ENCODE data around the gene FOXC1.

FOXC1 gene

DNA sequence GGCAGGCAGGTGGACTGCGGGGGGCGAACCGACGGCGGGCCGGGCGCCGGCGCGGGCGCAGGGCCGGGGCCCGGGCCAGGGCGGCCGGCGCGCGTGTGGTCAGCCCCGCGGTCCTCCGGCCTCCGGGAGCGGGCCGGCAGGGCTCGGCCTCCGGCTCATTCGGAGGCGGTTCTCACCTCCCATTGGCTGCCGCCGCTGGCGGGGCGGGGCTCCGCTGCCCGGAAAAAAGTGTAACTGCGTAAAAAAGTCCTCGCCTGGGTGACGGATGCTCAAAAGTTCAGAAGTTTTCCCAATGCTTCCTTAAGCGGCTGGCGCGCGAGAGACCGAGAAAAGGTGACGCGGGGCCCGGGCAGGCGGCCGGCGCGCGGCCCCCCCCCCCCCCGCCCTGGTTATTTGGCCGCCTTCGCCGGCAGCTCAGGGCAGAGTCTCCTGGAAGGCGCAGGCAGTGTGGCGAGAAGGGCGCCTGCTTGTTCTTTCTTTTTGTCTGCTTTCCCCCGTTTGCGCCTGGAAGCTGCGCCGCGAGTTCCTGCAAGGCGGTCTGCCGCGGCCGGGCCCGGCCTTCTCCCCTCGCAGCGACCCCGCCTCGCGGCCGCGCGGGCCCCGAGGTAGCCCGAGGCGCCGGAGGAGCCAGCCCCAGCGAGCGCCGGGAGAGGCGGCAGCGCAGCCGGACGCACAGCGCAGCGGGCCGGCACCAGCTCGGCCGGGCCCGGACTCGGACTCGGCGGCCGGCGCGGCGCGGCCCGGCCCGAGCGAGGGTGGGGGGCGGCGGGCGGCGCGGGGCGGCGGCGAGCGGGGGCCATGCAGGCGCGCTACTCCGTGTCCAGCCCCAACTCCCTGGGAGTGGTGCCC lies at the start of gene FOXC1:
Gene FOXC1, plus strand, starts transcription at position 268 of the 849 bp plus-strand sequence. Its CDS starts 531 bp downstream, at position 799.
- Mint-ChIP-seq H3K27ac (peak within 1 kb of the TSS; percentile 6), H3K36me3 (no peaks in the 10 kb centered on the region), H3K27me3 (peaks cover 47% of the 10 kb centered on the region), H3K4me1 (peaks cover 56% of the 10 kb centered on the region), H3K4me3 (peak within 1 kb of the TSS; percentile 81), H3K9me3 (no peaks in the 10 kb centered on the region)

DNA sequence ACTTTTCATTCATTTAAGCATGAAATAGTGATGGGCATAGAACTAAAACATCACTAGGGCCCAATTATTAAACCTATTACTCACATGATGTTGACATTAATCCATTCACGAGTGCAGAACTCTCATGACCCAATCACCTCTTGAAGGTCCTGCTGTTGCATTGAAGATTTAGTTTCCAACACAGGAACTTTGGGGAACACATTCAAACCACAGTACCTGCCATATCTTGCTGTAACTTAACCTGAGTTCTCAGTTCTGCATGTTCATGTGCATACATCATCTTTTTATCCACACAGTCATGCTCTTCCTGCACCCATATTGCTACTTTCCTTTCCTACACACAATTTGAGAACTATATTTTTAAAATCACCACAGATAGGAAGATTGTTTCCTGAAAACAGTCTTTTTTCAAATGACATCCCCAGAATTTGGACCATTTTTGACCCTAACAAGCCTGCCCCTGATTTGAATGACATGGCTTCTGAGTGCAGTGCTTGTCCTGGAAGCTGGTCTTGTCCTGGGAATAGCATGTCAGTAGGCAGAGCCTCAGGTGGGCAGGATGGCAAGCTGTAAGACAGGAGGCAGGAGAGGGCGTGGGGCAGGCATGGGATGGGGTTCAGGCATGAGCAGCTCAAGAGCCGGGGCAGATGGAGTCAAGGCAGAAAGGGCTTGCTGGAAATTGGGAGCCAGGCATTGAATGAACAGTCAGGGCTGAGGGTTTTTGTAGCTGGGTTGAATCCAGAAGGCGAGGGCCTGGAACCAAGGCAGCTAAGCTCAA lies 49.2 kb upstream of the FOXC1 start:
- Mint-ChIP-seq H3K9me3 (peaks cover 6% of the 10 kb centered on the region), H3K36me3 (no peaks in the 10 kb centered on the region), H3K4me3 (no peak overlapping the region), H3K27ac (no peak overlapping the region), H3K4me1 (no peaks in the 10 kb centered on the region), H3K27me3 (peaks cover 6% of the 10 kb centered on the region)

DNA sequence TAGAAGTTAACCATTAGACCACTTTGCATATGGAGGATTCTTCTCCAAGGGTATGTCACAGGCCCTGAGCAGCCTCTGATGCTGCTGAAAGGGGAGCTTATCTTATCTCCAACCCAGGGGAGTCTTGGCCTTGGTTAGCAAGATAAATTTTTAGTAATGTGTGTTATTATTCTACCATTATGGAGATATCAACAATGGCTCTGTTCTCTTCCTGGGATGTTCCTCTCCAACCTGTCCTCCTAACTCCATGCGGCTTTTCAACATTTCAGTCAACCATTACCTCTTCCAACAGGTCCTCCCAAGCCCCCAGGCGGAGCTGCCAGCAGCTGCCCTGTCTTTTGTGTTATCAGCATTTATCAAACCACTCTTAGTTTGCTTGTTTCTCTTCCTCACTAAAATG lies 48.4 kb upstream of the FOXC1 start:
- no peaks in the 10 kb centered on the region for H3K4me1 Mint-ChIP-seq
- no peak overlapping the region for H3K27ac Mint-ChIP-seq
- peaks cover 6% of the 10 kb centered on the region for H3K9me3 Mint-ChIP-seq
- no peaks in the 10 kb centered on the region for H3K36me3 Mint-ChIP-seq
- H3K27me3 Mint-ChIP-seq = peaks cover 3% of the 10 kb centered on the region
- H3K4me3 Mint-ChIP-seq = no peak overlapping the region

DNA sequence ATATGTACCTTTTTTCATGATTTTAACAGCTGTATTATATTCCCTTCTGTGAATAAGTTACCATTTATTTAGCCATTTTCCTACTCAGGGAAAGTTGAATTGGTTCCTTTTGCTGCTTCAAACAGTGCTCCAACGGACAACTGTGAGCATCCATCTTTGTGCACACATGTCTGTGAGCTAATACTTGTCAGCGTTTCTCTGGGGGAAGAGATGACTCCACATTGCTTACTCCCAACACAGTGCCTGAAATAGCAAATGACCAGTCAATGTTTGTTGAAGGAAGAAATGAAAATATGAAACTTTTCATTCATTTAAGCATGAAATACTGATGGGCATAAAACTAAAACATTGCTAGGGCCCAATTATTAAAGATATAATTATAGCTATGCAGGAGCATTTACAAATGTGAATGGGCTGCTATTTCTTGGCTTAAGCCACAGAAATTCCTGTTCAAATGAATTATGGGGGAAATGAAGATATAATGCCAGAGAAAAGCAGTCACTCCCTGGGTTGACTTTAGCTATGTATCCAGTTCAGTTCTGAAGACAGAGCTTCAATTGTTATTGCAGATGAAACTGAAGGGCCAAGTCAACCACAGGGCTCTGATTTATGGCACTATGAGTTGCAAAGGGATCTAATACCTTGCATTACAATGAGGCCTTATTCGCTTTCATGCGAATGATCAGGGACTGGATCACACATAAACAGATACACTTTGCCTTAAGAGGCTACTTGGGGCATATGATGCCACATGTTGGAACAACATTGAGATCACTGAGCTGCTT lies 47.4 kb upstream of the FOXC1 start:
- Mint-ChIP-seq H3K4me3 (no peak overlapping the region), H3K4me1 (no peaks in the 10 kb centered on the region), H3K9me3 (peaks cover 6% of the 10 kb centered on the region), H3K36me3 (no peaks in the 10 kb centered on the region), H3K27me3 (peaks cover 1% of the 10 kb centered on the region), H3K27ac (no peak overlapping the region)

DNA sequence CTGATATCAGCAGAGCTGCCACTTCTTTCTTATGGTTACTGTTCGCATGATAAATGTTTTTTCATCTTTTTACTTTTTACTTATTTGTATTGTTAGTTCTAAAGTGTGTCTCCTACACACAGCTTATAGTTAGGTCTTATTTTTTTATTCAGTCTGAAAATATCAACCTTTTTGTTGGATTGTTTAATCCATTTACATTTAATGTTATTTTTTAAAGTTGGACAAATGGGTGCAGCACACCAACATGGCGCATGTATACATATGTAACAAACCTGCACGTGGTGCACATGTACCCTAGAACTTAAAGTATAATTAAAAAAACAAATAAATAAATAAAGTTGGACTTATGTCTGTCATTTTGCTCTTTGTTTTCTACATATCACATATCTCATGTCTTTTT lies 40.3 kb upstream of the FOXC1 start:
- H3K27me3 Mint-ChIP-seq = peaks cover 2% of the 10 kb centered on the region
- no peaks in the 10 kb centered on the region for H3K4me1 Mint-ChIP-seq
- no peak overlapping the region for H3K27ac Mint-ChIP-seq
- no peak overlapping the region for H3K4me3 Mint-ChIP-seq
- peaks cover 7% of the 10 kb centered on the region for H3K36me3 Mint-ChIP-seq
- H3K9me3 Mint-ChIP-seq = peaks cover 33% of the 10 kb centered on the region

DNA sequence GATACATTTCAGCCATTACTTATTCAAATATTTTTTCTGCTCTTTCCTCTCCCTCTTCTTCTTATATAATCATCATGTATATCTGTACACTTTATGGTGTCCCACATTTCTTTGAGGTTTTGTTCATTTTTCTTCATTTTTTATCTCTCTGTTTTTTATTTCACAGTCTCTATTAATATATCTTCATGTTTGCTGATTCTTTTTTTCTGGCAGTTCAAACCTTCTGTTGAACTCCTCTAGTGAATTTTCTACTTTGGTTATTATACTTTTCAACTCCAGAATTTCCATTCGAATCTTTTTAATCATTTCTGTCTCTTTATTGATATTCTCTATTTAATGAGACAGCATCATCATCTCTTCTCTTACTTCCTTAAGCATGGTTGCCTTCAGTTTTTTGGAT lies 38.9 kb upstream of the FOXC1 start:
- Mint-ChIP-seq H3K9me3 (peaks cover 27% of the 10 kb centered on the region), H3K36me3 (peaks cover 7% of the 10 kb centered on the region), H3K4me1 (no peaks in the 10 kb centered on the region), H3K27me3 (peaks cover 2% of the 10 kb centered on the region), H3K27ac (no peak overlapping the region), H3K4me3 (no peak overlapping the region)

DNA sequence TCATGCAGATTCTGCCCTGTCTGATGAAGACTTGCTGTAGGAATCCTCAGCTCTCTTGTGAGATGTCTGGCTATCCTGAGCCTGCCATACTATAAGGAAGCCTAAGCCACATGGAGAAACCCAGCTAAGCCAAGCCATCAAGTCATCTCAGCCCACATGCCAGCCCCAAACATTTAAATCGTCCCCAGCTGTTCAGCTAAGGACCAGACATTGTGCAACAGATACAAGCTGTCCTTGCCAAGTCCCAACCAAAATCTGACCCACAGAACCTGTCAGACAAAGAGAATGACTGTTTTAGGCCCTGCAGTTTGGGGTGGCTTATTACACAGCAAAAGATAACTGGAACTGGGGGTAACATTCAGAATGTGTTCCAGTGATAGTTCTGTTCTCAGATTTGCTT lies 36.8 kb upstream of the FOXC1 start:
- H3K4me1 Mint-ChIP-seq = no peaks in the 10 kb centered on the region

DNA sequence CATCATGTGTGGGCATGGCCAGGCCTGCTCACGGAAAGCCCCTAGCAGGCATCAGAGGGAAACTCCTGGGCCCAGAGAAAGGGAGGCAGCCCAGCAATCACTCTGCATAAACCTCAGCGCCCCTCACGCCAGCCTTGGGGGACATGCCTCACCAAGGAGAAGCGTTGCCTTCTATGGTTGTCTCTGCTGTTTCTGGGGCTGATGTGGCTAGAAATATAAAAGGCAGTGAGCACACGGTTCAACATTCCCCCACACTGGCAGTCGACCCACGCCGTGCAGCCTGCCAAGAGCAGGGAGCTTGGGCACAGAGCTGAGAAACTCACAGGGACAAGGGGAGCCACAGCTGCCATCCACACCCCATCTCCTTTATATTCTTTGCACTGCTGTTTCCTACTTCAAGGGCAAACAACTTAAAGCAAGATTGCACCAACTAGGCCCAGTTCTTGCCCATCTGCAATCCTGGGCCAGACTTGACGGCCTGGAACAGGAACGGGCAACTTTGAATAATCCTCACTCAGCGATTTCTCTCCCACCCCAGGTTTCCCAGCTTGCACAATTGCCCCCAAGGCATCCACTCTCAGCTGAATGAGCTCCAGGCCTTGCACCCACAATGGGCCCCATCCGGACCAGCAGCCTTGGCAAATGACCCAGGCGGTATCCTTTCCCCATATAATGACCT lies 35.5 kb upstream of the FOXC1 start:
- no peak overlapping the region for H3K27ac Mint-ChIP-seq
- peaks cover 7% of the 10 kb centered on the region for H3K36me3 Mint-ChIP-seq
- no peak overlapping the region for H3K4me3 Mint-ChIP-seq
- no peaks in the 10 kb centered on the region for H3K4me1 Mint-ChIP-seq
- peaks cover 2% of the 10 kb centered on the region for H3K27me3 Mint-ChIP-seq
- H3K9me3 Mint-ChIP-seq = peaks cover 21% of the 10 kb centered on the region

More for the DNA sequence above, 36.8 kb upstream of the FOXC1 start:
- Mint-ChIP-seq H3K4me3 (no peak overlapping the region), H3K36me3 (peaks cover 7% of the 10 kb centered on the region), H3K27ac (no peak overlapping the region), H3K9me3 (peaks cover 27% of the 10 kb centered on the region), H3K27me3 (peaks cover 2% of the 10 kb centered on the region)

DNA sequence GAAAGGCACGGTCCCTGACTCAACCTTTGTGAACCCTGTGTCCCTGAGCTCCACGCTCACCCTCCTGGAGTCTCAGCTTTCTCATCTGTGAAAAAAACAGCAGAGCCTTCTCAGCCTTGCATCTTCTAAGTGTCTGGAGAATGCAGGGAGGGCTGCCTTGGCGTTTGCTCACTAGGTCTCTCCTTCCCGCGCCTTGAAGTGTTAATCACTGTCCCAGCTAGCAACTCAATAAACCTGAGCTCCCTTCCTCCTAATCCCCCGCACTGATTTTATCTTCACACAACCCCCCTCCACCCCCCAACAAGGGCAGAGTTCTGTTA lies 34.9 kb upstream of the FOXC1 start:
- no peak overlapping the region for H3K4me3 Mint-ChIP-seq
- H3K9me3 Mint-ChIP-seq = peaks cover 20% of the 10 kb centered on the region
- no peaks in the 10 kb centered on the region for H3K4me1 Mint-ChIP-seq
- peaks cover 7% of the 10 kb centered on the region for H3K36me3 Mint-ChIP-seq
- peaks cover 2% of the 10 kb centered on the region for H3K27me3 Mint-ChIP-seq
- no peak overlapping the region for H3K27ac Mint-ChIP-seq

DNA sequence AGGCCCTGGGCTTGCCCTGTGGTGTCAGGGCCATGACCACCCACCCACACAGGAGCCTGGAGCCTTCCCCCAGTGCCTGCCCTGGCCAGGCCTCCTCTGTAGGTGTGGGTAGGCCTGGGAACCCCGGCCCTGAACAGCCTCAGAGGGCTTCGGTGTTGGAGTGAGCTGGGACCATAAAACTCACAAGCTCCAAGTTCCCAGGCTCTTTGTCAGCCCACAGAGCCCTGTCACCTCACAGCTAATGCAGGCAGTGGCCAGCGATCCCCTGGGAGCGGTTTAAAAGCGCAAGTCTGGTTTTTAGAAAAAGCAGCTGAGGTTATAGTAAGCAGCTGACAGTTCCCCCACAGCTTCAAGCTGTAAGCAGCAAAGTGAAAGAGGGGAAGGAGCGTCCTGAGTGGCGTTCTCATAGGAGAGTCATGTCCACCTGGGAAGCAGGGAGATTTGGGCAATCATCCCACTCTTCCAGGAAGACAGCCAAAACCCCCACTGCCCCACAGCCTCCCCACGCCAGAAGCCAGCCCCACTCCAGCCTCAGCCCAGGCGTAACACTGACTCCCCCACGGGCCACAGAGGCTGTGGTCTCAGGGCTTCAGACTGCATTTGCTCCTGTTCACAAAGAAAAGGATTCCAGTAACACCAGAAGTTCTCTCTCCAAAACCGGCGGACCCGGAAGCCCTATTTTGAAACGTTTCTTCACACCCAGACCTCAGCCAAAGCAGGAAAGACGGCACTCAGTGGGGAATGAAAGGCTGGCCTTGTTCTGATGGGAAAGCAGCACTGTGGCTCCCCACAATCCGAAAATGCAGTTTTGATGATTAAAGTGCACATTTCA lies 34.3 kb upstream of the FOXC1 start:
- H3K27me3 Mint-ChIP-seq = peaks cover 2% of the 10 kb centered on the region
- no peaks in the 10 kb centered on the region for H3K4me1 Mint-ChIP-seq
- no peak overlapping the region for H3K4me3 Mint-ChIP-seq
- peaks cover 16% of the 10 kb centered on the region for H3K9me3 Mint-ChIP-seq
- no peak overlapping the region for H3K27ac Mint-ChIP-seq
- peaks cover 5% of the 10 kb centered on the region for H3K36me3 Mint-ChIP-seq

DNA sequence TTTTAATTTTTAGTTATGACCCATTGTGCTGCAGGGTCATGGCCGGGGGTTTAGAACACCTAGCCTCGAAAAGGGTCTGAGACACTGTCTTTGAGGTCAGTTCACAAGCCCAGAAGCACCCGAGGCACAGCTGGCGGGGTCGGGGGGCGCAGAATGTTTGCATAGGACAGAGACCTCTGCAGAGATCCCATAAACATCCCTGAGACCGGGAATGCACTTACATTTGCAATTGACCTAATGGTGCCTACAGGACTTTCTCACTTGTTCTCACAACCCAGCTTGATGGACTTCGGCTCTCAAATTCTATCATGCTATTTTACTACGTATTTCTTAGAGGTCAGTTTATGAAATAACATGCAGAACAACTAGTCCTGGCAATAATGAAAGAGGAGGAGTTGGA lies 33.5 kb upstream of the FOXC1 start:
- Mint-ChIP-seq H3K4me3 (no peak overlapping the region), H3K4me1 (no peaks in the 10 kb centered on the region), H3K27ac (no peak overlapping the region), H3K9me3 (peaks cover 9% of the 10 kb centered on the region), H3K36me3 (no peaks in the 10 kb centered on the region), H3K27me3 (no peaks in the 10 kb centered on the region)

DNA sequence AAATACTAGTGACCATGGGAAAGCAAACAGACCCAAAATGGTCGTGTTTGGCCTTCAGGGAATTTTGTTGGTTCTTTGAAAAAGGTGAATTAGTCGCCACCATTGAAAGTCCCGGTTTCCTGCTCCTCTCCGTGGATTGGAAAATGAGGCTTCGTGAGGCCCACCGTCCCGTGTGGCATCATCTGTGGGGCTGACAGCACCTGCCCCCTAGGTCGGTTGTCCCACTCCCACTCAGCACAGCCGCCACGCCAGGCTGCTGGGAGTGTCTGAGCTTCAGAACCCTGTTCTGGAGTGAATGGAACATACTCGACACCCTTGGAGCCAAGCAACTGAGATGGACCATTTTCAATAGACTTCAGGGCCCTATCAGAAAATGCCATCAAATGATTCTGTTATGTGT lies 33.0 kb upstream of the FOXC1 start:
- Mint-ChIP-seq H3K27me3 (no peaks in the 10 kb centered on the region), H3K9me3 (peaks cover 4% of the 10 kb centered on the region), H3K4me3 (no peak overlapping the region), H3K36me3 (no peaks in the 10 kb centered on the region), H3K4me1 (no peaks in the 10 kb centered on the region), H3K27ac (no peak overlapping the region)

DNA sequence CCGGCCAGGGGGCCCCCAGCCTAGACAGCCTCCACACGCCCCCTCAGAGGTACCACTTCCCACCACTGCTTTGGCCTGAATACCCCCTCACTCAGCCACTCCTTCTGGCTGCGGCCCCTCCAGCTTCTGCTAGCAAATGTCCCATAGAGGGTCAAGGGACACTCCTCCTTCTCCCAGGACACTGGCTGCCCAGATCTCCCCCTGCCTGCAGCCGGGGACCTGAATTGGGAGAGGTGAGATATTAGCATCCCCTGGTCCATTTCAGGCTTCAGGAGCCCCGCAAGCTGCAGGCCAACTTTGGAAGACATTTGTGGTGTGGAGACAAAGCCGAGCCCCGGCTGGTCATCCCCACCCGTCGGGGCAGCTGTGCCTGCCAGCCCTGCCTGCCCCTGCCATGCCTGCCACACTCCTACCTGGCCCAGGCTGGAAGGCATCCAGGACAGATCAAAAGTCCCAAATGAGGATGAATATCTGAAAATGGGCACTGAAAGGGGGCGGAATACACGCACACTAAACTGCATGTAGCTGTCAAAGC lies 32.5 kb upstream of the FOXC1 start:
- Mint-ChIP-seq H3K9me3 (no peaks in the 10 kb centered on the region), H3K4me1 (no peaks in the 10 kb centered on the region), H3K27me3 (no peaks in the 10 kb centered on the region), H3K4me3 (no peak overlapping the region), H3K27ac (no peak overlapping the region), H3K36me3 (no peaks in the 10 kb centered on the region)

DNA sequence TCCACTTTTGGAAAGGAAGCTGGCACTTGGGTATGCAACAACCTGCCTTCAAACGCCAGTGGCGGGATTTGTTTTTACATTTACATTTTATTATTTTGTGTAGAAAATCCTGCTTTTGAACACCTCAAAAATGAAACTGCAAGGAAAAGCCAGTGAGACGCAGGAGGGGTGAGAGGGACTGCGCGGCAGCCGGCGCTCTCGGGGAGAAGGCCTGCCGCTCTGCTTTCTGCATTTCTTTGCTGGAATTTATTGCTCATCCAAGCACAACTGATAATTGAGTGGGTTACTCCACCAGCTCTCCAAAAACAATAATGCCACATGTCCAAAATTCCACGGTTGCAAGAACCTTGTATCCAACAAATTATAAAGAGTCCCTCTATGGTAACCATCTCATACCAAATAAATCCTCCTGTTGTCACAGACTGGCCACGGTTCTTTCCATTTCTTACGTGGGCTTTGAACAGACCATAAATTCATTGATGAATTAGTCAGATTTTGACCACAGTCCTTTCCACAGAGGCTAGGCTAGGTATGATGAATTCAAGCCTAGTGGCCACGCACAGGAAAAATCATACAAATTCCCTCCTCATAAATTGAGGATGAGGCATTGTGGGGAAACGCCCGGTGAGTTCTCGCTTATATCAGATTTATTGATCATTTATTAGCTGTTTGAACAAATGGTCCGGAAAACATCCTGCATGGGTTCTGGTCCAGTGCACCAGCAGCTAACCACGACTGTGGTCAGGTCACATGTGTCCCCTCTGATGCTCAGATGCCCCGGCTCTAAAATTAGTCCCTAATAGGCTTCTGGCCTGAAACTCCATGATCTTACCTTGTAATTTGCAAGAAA lies 31.6 kb upstream of the FOXC1 start:
- no peaks in the 10 kb centered on the region for H3K36me3 Mint-ChIP-seq
- no peak overlapping the region for H3K27ac Mint-ChIP-seq
- no peaks in the 10 kb centered on the region for H3K9me3 Mint-ChIP-seq
- no peaks in the 10 kb centered on the region for H3K27me3 Mint-ChIP-seq
- no peak overlapping the region for H3K4me3 Mint-ChIP-seq
- H3K4me1 Mint-ChIP-seq = no peaks in the 10 kb centered on the region

Measured in activated naive CD4-positive, alpha-beta T cell treated with anti-CD3 and anti-CD28 coated beads, Interleukin-2, amount 50 U/mL, for 24 hours (primary cell).